Measurements from ENCODE around the gene LST1.

GRCh38 chr6:31615748-31616147, 29.7 kb downstream of the LST1 start:
- TF ChIP-seq CTCF (IDR thresholded peaks at IDR 0.05 in 2 of 3, conservative IDR thresholded peaks at IDR 0.05 in 1 of 3; ENCODE audit: borderline replicate concordance in 1 of 3, insufficient read depth in 1 of 3, low read depth in 2 of 3, low read length in 2 of 3) = no peak
- no peak for TF ChIP-seq POLR2A (IDR thresholded peaks at IDR 0.05; ENCODE audit: borderline replicate concordance, extremely low read depth, insufficient read depth, insufficient read length)

All from HCT116 (cell line).